HG02642 (cell line): ENCODE measurements around the gene MTCL1.

Source experiments
- ATAC-seq: cut with Tn5 transposase; IDR thresholded peaks from one replicate; pipeline ENCODE4 v1.9.1; 2021; ENCODE audit warnings: mild to moderate bottlenecking; ENCODE audit not compliant: unreplicated experiment, poor library complexity

Gene MTCL1

DNA sequence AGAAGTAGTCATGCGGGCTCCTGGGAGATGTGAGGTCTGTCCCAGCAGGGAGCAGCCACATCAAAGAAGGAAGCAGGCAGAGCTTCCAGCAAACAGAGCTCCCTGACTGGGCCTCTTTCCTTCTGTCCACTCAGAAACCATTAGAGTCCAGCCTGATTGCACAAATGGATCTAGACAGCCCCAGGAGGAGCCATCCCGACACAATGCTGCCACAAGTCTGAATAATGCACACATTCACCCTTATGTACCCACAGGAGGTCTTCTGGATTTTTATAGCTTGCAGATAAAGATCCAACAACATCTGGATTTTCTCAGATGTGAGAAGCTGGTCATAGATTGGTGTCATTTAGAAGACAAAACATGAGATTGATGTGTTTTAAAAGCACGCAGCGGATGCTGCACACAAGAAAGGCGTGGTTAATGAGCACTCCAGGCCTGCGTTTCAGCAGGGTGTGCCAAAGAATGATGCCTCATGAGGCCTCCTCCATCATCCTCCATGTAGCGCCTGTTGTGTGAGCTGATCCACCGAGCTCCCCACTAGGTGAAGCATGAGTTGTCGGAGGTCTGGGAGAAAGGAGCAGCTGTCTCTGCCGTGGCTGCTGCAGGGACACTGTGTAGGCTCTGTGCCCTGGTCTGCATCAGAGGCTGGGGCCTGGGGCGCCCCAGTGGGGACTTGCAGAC lies 60.6 kb downstream of the MTCL1 start:
- no peak for ATAC-seq

DNA sequence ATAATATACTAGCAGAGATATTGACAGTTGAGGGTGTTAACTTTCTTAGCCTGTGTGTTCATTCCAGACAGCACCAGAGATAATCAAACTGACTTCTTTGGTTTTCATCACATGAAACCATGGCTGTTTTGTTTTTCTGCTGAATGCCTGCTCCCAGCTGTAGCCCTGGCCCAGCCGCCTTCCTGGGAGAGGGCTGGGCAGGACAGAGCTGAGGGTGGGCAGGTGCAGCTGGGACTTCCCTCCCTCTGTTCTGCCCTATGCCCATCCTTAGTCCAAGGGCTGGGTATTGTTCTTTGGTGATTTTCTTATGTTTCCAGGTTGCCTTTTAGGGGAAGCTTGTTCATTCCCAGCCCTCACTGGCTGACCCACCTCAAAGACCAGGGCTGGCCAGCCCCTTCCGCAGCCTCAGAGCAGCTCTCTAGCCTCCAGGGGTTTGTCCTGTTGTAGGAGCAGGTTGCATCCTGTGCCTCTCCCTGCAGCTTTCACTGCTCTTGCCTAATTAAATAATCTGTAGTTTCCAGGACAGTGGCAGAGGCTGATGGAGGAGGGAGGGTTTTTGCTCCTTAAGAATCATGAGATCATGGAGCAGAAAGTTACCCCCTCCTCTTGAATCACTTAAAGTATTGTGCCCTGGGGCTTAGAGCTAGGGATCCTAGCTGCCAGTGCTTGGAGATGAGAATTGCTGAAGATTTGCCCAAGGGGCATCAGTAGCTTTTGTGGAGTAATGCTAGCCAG lies 61.4 kb downstream of the MTCL1 start:
- no peak for ATAC-seq

- no peak for ATAC-seq
These were observed 62.0 kb downstream of the MTCL1 start for GRCh38 chr18:8767340-8767739.

DNA sequence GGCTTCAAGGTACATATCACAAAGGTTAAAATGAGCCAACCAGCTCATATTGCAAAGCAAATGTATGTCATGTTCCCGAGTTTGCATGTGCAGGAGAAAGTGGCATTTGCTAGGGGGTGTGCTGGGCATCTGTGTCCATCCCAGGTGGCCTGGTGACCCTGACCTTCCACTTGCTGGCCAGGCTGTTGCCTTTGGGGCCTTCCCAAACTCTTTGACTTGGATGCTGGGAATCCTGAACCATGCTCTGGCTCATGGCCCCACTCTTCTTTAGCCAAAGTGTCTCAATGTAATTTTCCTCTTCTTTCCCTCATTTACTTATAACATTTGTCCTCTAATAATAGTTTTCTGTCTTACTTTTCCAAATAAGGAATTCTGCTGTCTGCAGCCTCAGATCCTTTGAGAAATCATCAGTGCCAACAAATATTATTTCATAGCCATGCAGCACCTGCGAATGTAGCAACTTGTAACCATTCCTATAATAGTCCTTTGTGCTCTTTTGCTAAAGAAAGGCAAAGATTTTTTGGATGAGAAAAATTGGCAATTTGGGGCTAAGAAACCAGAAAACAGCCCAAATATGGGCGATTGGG lies 64.2 kb downstream of the MTCL1 start:
- ATAC-seq = no peak

GRCh38 chr18:8770657-8771056 lies 65.3 kb downstream of the MTCL1 start:
- no peak for ATAC-seq

- no peak for ATAC-seq
These were observed 66.6 kb downstream of the MTCL1 start for GRCh38 chr18:8771930-8772329.

- no peak for ATAC-seq
These were observed 68.6 kb downstream of the MTCL1 start for GRCh38 chr18:8773980-8774379.

DNA sequence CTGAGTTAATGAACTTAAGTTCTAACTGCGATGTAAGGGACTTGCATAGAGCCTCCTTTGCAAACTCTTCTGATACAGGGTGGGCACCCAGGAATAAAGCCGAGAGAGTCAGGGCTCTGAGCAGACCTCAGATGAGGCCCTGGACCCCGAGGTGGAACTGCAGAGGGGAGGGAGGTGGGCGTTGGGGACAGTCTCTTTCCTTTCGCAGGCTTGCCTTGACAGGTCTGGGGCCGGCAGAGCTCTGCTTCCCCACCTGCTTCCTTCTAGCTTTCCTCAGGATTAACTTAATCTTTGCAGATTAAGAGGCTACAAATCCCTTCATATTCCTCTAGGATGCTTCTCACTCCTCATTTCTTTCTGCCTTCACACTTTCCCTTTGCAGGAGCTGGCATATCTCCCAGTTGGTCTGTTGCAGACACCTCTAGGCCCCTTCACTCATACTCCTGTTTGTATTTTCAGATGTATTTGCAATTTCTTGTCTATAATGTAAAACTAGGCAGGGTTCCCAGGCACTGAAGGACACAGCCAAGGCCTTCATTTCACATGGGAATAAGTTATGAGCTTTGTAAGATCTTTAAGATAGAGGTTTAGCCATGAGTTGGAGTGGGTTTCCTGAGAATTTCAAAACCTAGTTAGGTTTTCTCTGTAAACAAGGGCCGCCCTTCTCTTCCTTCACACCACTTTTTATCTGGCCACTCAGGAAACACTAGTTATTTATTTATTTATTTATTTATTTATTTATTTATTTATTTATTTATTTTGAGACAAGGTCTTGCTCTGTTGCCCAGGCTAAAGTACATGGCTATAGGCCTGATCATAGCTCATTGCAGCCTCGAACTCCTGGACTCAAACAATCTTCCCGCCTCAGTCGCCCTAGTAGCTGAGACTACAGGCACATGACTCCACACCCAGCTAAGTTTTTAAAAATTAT lies 70.9 kb downstream of the MTCL1 start:
- ATAC-seq = no peak

DNA sequence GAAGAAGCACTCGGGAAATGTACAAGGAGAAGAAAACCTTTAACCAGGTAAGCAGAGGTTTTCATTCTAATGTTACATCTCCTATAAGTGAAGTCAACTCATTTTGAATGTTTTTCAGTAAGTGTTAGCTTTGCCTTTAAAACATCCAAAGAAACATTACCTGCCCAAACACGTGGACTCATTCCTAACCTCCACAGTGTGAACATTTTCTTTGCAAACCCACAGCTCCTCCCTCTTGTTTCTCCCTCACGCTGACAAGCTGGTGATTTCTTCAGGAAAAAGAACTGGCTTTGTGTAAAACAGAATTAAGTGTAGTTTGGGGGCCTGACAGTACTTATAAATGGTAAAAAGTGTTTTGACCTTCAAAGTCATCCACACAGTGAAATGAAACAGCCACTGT lies 72.5 kb downstream of the MTCL1 start:
- no peak for ATAC-seq

DNA sequence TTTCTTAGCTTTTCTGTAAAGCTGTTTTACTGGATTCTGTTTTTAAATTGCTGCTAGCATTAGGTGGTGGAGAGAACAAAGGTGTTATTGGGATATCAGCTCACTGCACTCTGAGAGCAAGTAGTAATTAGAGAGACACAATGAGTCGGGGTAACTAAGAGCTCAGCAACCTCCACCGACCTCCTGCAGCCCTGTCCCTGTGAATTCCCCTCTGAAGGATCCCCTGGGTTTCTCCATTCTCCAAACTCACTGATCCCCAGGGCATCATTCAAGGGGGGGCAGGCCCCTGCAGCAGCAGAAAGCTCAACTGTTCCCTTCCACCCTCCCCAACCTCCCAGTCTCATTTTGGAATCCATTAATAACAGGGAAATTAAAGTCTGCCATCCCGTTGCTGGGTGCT lies 73.0 kb downstream of the MTCL1 start:
- ATAC-seq = no peak

DNA sequence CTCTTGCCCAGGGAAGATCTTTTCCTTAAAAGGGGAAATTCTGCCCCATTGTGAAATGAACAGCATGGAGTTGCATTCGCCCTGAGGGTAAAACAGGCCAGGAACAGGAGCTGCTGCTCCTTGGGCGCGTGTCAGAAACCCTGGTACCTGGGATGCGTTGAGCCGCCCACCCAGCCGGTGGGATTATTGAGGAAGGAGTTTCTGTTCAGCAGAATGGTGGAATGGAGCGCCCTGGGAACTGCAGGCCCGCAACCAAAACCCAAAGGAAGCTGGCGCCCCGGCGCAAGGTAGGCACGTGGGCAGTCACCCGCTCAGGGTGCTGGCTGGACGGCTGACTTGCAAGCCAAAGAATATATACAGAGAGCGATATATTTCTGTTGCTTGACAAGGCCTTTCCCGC lies 73.5 kb downstream of the MTCL1 start:
- no peak for ATAC-seq

GRCh38 chr18:8779251-8779650 lies 73.9 kb downstream of the MTCL1 start:
- ATAC-seq = no peak

DNA sequence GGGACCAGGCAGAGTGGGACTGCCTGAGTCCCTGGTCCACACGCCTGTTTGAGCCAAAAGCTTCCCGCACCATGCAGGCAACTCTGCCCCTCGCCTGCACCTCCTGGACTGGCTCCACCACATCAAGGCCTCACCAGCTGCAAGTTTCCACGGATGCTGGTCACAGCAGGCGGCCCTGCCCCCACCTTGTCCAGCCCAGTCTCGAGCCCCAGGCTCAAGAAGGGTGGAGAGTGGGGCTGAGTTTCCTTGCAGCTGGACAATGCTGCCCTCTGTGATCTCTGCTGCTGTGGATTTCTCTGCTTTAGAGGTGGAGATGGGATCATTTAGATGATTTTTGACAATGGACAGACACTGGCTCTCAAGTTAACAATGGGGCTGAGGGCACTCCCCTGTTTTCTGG lies 74.9 kb downstream of the MTCL1 start:
- no peak for ATAC-seq

- ATAC-seq = no peak
These were observed 76.3 kb downstream of the MTCL1 start for GRCh38 chr18:8781671-8782070.

- no peak for ATAC-seq
These were observed 78.1 kb downstream of the MTCL1 start for GRCh38 chr18:8783335-8783993.

DNA sequence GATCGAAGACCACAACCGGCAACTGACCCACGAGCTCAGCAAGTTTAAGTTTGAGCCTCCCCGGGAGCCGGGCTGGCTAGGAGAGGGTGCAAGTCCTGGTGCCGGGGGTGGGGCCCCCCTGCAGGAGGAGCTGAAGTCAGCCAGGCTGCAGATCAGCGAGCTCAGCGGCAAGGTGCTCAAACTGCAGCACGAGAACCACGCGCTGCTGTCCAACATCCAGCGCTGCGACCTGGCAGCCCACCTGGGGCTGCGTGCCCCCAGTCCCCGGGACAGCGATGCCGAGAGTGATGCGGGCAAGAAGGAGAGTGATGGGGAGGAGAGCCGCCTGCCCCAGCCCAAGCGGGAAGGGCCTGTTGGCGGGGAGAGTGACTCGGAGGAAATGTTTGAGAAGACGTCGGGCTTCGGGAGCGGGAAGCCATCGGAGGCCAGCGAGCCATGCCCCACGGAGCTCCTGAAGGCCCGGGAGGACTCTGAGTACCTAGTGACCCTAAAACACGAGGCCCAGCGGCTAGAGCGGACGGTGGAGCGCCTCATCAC lies 78.7 kb downstream of the MTCL1 start:
- no peak for ATAC-seq

DNA sequence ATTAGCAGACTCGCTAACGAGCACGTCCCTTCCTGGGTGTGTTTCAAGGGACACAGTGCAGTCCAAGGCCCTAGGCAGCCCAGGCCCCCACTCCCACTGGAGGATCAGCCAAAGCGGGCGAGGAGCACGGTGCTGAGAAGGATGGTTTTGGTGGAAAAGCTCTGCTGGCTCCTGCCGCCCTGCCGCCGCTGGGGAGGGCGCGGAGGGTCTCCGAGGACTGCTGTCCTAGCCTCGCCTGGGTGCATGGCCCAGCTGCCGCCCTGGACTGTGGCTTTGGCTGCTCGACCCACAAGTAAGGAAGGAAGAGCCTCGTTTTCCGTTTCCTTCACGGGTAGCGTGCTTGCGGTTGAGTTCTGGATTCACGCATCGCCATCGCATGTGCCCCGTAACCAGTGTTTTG lies 79.9 kb downstream of the MTCL1 start:
- no peak for ATAC-seq

- no peak for ATAC-seq
These were observed 80.6 kb downstream of the MTCL1 start for GRCh38 chr18:8785855-8786482.
